Measurements from ENCODE around the gene PGBD5. TPM values are rescaled to one million over a fixed set of nuclear protein-coding genes. Genes with fewer than 3 reads are reported as not detected.
A peak's percentile ranks its signal among the peaks of the same experiment; 100 is the strongest.

The PGBD5 gene
- polyA plus RNA-seq, 1 experiment = 1.0 TPM

GRCh38 chr1:230403442-230403841 is 22.7 kb downstream of the PGBD5 start:
- ChIA-PET CTCF (no interaction called here), POLR2A (no interaction called here)
- Histone ChIP-seq H3K9me3 (ENCODE audit: control insufficient read depth, insufficient read depth, low read length) (0 out of 2 replicates have a peak, but pooled peaks cover 3% of the 10 kb centered on the region), H3K4me3 (ENCODE audit: low read depth, low read length) (no peak overlapping the region), H3K27ac (ENCODE audit: low read depth, low read length) (no peak overlapping the region), H3K27me3 (ENCODE audit: control insufficient read depth, insufficient read depth, low read length) (no peaks in the 10 kb centered on the region)
- no peak for TF ChIP-seq CTCF (IDR thresholded peaks at IDR 0.05; ENCODE audit: low read depth, low read length)
- no peak for DNase-seq (ENCODE audit: low read depth, low spot score)

- H3K27ac ChIP-seq (ENCODE audit: low read depth, low read length) = peak overlapping the region; percentile 57
Measured at GRCh38 chr1:230401763-230402294, 24.3 kb downstream of the PGBD5 start.

GRCh38 chr1:230401101-230401500 is 25.0 kb downstream of the PGBD5 start:
- Histone ChIP-seq H3K4me3 (ENCODE audit: low read depth, low read length) (no peak overlapping the region), H3K9me3 (ENCODE audit: control insufficient read depth, insufficient read depth, low read length) (0 out of 2 replicates have a peak, but pooled peaks cover 3% of the 10 kb centered on the region), H3K27me3 (ENCODE audit: control insufficient read depth, insufficient read depth, low read length) (no peaks in the 10 kb centered on the region), H3K27ac (ENCODE audit: low read depth, low read length) (no peak overlapping the region)
- no peak for TF ChIP-seq CTCF (IDR thresholded peaks at IDR 0.05; ENCODE audit: low read depth, low read length)
- CTCF ChIA-PET = no interaction called here
- POLR2A ChIA-PET = no interaction called here
- DNase-seq (ENCODE audit: low read depth, low spot score) = no peak

More at GRCh38 chr1:230401763-230402294, 24.3 kb downstream of the PGBD5 start:
- no peak overlapping the region for H3K4me3 ChIP-seq (ENCODE audit: low read depth, low read length)
- TF ChIP-seq CTCF (IDR thresholded peaks at IDR 0.05; ENCODE audit: low read depth, low read length) = no peak
- no peaks in the 10 kb centered on the region for H3K27me3 ChIP-seq (ENCODE audit: control insufficient read depth, insufficient read depth, low read length)
- CTCF ChIA-PET = no interaction called here
- POLR2A ChIA-PET = no interaction called here
- H3K9me3 ChIP-seq (ENCODE audit: control insufficient read depth, insufficient read depth, low read length) = 0 out of 2 replicates have a peak, but pooled peaks cover 3% of the 10 kb centered on the region
- peak; percentile 27 for DNase-seq (ENCODE audit: low read depth, low spot score)

GRCh38 chr1:230400007-230400344 is 26.2 kb downstream of the PGBD5 start:
- H3K4me3 ChIP-seq (ENCODE audit: low read depth, low read length) = no peak overlapping the region
- H3K27ac ChIP-seq (ENCODE audit: low read depth, low read length) = no peak overlapping the region
- H3K27me3 ChIP-seq (ENCODE audit: control insufficient read depth, insufficient read depth, low read length) = no peaks in the 10 kb centered on the region
- ChIA-PET CTCF (no interaction called here), POLR2A (no interaction called here)
- no peak for TF ChIP-seq CTCF (IDR thresholded peaks at IDR 0.05; ENCODE audit: low read depth, low read length)
- no peak for DNase-seq (ENCODE audit: low read depth, low spot score)
- 0 out of 2 replicates have a peak, but pooled peaks cover 3% of the 10 kb centered on the region for H3K9me3 ChIP-seq (ENCODE audit: control insufficient read depth, insufficient read depth, low read length)

GRCh38 chr1:230399321-230400006 is 26.7 kb downstream of the PGBD5 start:
- peak; percentile 24 for DNase-seq (ENCODE audit: low read depth, low spot score)
- H3K27me3 ChIP-seq (ENCODE audit: control insufficient read depth, insufficient read depth, low read length) = no peaks in the 10 kb centered on the region
- no peak overlapping the region for H3K27ac ChIP-seq (ENCODE audit: low read depth, low read length)
- ChIA-PET CTCF (no interaction called here), POLR2A (no interaction called here)
- 0 out of 2 replicates have a peak, but pooled peaks cover 3% of the 10 kb centered on the region for H3K9me3 ChIP-seq (ENCODE audit: control insufficient read depth, insufficient read depth, low read length)
- no peak overlapping the region for H3K4me3 ChIP-seq (ENCODE audit: low read depth, low read length)
- no peak for TF ChIP-seq CTCF (IDR thresholded peaks at IDR 0.05; ENCODE audit: low read depth, low read length)

Data from AG04450 (cell line).